Mesothelial cell of epicardium (in vitro differentiated cells): ENCODE measurements around the gene AKR1B15. TPM values are rescaled to one million over a fixed set of nuclear protein-coding genes. Genes with fewer than 3 reads are reported as not detected.

Experiments
- DNase-seq, 2 experiments: peaks; one replicate each; pipeline ENCODE4 v3.0.0; 2021; ENCODE audit warnings: low spot score in 2 of 2; ENCODE audit not compliant: unreplicated experiment in 2 of 2
- H3K27ac Mint-ChIP-seq: 2 replicates; pipeline ENCODE4 v1.8.0; 2021; ENCODE audit warnings: mixed read lengths
- H3K27me3 Mint-ChIP-seq: 2 replicates; pipeline ENCODE4 v1.8.0; 2021; ENCODE audit warnings: low read depth, mixed read lengths
- H3K36me3 Mint-ChIP-seq: 2 replicates; pipeline ENCODE4 v1.8.0; 2021; ENCODE audit warnings: mixed read lengths
- H3K4me1 Mint-ChIP-seq: 2 replicates; pipeline ENCODE4 v1.8.0; 2021; ENCODE audit warnings: mixed read lengths
- H3K4me3 Mint-ChIP-seq: 2 replicates; pipeline ENCODE4 v1.8.0; 2021; ENCODE audit warnings: mild to moderate bottlenecking, moderate library complexity, mixed read lengths
- H3K9me3 Mint-ChIP-seq: 2 replicates; pipeline ENCODE4 v1.8.0; 2021; ENCODE audit warnings: mixed read lengths
- CTCF ChIP-seq: fragments of 200-600 bp; sonication (generic); IDR thresholded peaks from one replicate; pipeline ENCODE4 v1.5.0; 2021; ENCODE audit warnings: antibody characterized with exemption; ENCODE audit not compliant: unreplicated experiment
- total RNA-seq: library from RNA; stranded (reverse); gene quantifications from 3 replicates; pipeline ENCODE4 v1.2.1, GENCODE V29; 2021

AKR1B15 gene
- total RNA-seq, 1 donor from 2014 or later, result 1.8 TPM

GRCh38 chr7:134616611-134617010, 67.7 kb downstream of the AKR1B15 start:
- no peak for TF ChIP-seq CTCF
- H3K4me3 Mint-ChIP-seq, result no peak overlapping the region
- peaks cover 3% of the 10 kb centered on the region for H3K9me3 Mint-ChIP-seq
- peaks cover 68% of the 10 kb centered on the region for H3K27me3 Mint-ChIP-seq
- DNase-seq, result no peak
- no peak overlapping the region for H3K27ac Mint-ChIP-seq
- no peaks in the 10 kb centered on the region for H3K36me3 Mint-ChIP-seq
- no peaks in the 10 kb centered on the region for H3K4me1 Mint-ChIP-seq

GRCh38 chr7:134618756-134619530, 70.0 kb downstream of the AKR1B15 start:
- Mint-ChIP-seq H3K27me3 (peaks cover 74% of the 10 kb centered on the region), H3K36me3 (no peaks in the 10 kb centered on the region), H3K9me3 (no peaks in the 10 kb centered on the region), H3K4me3 (no peak overlapping the region), H3K27ac (no peak overlapping the region), H3K4me1 (no peaks in the 10 kb centered on the region)
- no peak for TF ChIP-seq CTCF
- no peak for DNase-seq

- H3K27ac Mint-ChIP-seq, result no peak overlapping the region
- H3K36me3 Mint-ChIP-seq, result no peaks in the 10 kb centered on the region
- DNase-seq, result no peak
Measured at GRCh38 chr7:134619627-134620331, 70.9 kb downstream of the AKR1B15 start.

GRCh38 chr7:134622303-134622995, 73.5 kb downstream of the AKR1B15 start:
- Mint-ChIP-seq H3K9me3 (no peaks in the 10 kb centered on the region), H3K4me1 (no peaks in the 10 kb centered on the region), H3K36me3 (no peaks in the 10 kb centered on the region), H3K4me3 (no peak overlapping the region), H3K27ac (no peak overlapping the region), H3K27me3 (peaks cover 79% of the 10 kb centered on the region)
- TF ChIP-seq CTCF, result no peak
- DNase-seq, result no peak

More at GRCh38 chr7:134619627-134620331, 70.9 kb downstream of the AKR1B15 start:
- Mint-ChIP-seq H3K4me3 (no peak overlapping the region), H3K27me3 (peaks cover 72% of the 10 kb centered on the region), H3K4me1 (no peaks in the 10 kb centered on the region), H3K9me3 (no peaks in the 10 kb centered on the region)
- no peak for TF ChIP-seq CTCF

GRCh38 chr7:134623193-134623592, 74.3 kb downstream of the AKR1B15 start:
- TF ChIP-seq CTCF, result no peak
- H3K27ac Mint-ChIP-seq, result no peak overlapping the region
- H3K4me3 Mint-ChIP-seq, result no peak overlapping the region
- peaks cover 79% of the 10 kb centered on the region for H3K27me3 Mint-ChIP-seq
- no peak for DNase-seq
- no peaks in the 10 kb centered on the region for H3K36me3 Mint-ChIP-seq
- H3K4me1 Mint-ChIP-seq, result no peaks in the 10 kb centered on the region
- no peaks in the 10 kb centered on the region for H3K9me3 Mint-ChIP-seq
